Activated CD8-positive, alpha-beta T cell treated with anti-CD3 and anti-CD28 coated beads for 36 hours (primary cell): Measurements from ENCODE around the gene LIMA1. TPM values are rescaled to one million over a fixed set of nuclear protein-coding genes. Genes with fewer than 3 reads are reported as not detected.

Experiments used
- ATAC-seq: fragments of 200-7000 bp; cut with Tn5 transposase; one replicate; pipeline ENCODE4 v1.10.0; 2021; ENCODE audit warnings: mild to moderate bottlenecking, moderate library complexity
- CTCF ChIA-PET: fragments of 350-600 bp; sonication (Branson Sonifier 250); formaldehyde crosslinking; loops from one replicate; lab custom pipeline; 2021; ENCODE audit warnings: antibody characterized with exemption; lab: Charles Lee
- POLR2A ChIA-PET: fragments of 350-600 bp; sonication (Branson Sonifier 250); formaldehyde crosslinking; loops from one replicate; lab custom pipeline; 2021; ENCODE audit warnings: antibody characterized with exemption; lab: Charles Lee
- DNase-seq: peaks from one replicate; pipeline ENCODE4 v3.0.0-alpha.2; 2020
- H3K27ac Mint-ChIP-seq: one replicate; pipeline ENCODE4 v1.8.0; 2021; ENCODE audit warnings: mild to moderate bottlenecking, mixed read lengths
- H3K27me3 Mint-ChIP-seq: one replicate; pipeline ENCODE4 v1.8.0; 2021; ENCODE audit warnings: mixed read lengths
- H3K36me3 Mint-ChIP-seq: one replicate; pipeline ENCODE4 v1.8.0; 2021; ENCODE audit warnings: low read depth, mixed read lengths
- H3K4me1 Mint-ChIP-seq: one replicate; pipeline ENCODE4 v1.8.0; 2021; ENCODE audit warnings: low read depth, mixed read lengths
- H3K4me3 Mint-ChIP-seq: one replicate; pipeline ENCODE4 v1.8.0; 2021; ENCODE audit warnings: mild to moderate bottlenecking, moderate library complexity, mixed read lengths
- H3K9me3 Mint-ChIP-seq: one replicate; pipeline ENCODE4 v1.8.0; 2021; ENCODE audit warnings: mixed read lengths
- intact Hi-C: fragments of 100-400 bp; cut with micrococcal nuclease; formaldehyde crosslinking; loops from one replicate; pipeline ENCODE4 v1.10.0; 2022
- microRNA-seq: library from miRNA; unstranded; fragments of <30 nt; microRNA quantifications from one replicate; pipeline ENCODE4 v1.2.0, GENCODE V29; 2022; ENCODE audit warnings: borderline microRNAs expressed, borderline replicate concordance
- total RNA-seq, 2 experiments: library from RNA; stranded (reverse); gene quantifications; one replicate each; pipeline ENCODE4 v1.2.3, GENCODE V29; 2021
- TF ChIP-seq, protein P1 (sequence below): fragments of 200-600 bp; IDR thresholded peaks from one replicate; pipeline ENCODE4 v1.8.0; 2022; ENCODE audit warnings: antibody characterized with exemption, mild to moderate bottlenecking

The LIMA1 gene
- total RNA-seq, 2 experiments from 2014 or later: 44.2 to 45.5 TPM

DNA sequence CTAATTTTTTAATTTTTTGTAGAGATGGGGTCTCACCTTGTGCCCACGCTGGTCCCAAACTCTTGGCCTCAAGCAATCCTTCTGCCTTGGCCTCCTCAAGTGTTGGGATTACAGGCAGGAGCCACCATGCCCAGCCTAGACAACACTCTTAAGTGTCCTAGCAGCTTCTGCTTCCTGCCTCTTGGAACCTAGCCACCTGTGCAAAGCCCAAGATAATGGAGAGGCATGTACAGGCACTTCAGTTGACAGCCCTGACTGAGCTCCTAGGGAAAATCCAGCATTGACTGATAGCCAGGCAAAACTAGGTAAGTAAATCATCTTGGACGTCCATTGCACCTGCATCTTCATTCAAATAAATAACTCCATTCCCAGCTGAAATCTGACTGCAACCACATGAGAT lies 155.8 kb downstream of the LIMA1 start:
- peak overlapping the region; percentile 16 for H3K27ac Mint-ChIP-seq

More for the DNA sequence above, 155.8 kb downstream of the LIMA1 start:
- H3K36me3 Mint-ChIP-seq: peaks cover 20% of the 10 kb centered on the region
- ChIA-PET POLR2A (interaction anchor here (0.9 to 1.1 kb wide), 2 partner anchors 14 to 18 kb away, joined by 3 to 4 read pairs; no protein-coding TSS in a partner anchor), CTCF (interaction anchor here (3.7 to 6.7 kb wide), 2 partner anchors 15 to 49 kb away, joined by 24 to 57 read pairs; partner anchors contain the start of gene COX14)
- ATAC-seq (no peak), DNase-seq (no peak)
- TF ChIP-seq, protein P1, sequence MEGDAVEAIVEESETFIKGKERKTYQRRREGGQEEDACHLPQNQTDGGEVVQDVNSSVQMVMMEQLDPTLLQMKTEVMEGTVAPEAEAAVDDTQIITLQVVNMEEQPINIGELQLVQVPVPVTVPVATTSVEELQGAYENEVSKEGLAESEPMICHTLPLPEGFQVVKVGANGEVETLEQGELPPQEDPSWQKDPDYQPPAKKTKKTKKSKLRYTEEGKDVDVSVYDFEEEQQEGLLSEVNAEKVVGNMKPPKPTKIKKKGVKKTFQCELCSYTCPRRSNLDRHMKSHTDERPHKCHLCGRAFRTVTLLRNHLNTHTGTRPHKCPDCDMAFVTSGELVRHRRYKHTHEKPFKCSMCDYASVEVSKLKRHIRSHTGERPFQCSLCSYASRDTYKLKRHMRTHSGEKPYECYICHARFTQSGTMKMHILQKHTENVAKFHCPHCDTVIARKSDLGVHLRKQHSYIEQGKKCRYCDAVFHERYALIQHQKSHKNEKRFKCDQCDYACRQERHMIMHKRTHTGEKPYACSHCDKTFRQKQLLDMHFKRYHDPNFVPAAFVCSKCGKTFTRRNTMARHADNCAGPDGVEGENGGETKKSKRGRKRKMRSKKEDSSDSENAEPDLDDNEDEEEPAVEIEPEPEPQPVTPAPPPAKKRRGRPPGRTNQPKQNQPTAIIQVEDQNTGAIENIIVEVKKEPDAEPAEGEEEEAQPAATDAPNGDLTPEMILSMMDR: no peak
- no peak overlapping the region for H3K4me3 Mint-ChIP-seq
- no peaks in the 10 kb centered on the region for H3K9me3 Mint-ChIP-seq
- no peaks in the 10 kb centered on the region for H3K27me3 Mint-ChIP-seq
- intact Hi-C loops: no loop called here
- H3K4me1 Mint-ChIP-seq: peaks cover 12% of the 10 kb centered on the region

Small RNAs within 50 kb of the gene (microRNA-seq; reads per million reads assigned to microRNA genes)
- 2.4 reads per million for gene MIR1293

Other genes with a start within 250 kb of the LIMA1 start
- 10 to 100 TPM; 14.3 to 17.3 TPM for gene ASIC1, start 225.9 kb downstream of the LIMA1 start, total RNA-seq
- gene SMARCD1, start 198.2 kb downstream of the LIMA1 start, total RNA-seq: 10 to 100 TPM; 47.3 to 55.1 TPM
- gene GPD1, start 179.5 kb downstream of the LIMA1 start, total RNA-seq: under 1 TPM; 0.16 to 0.20 TPM
- 10 to 100 TPM; 43.1 to 51.0 TPM for gene COX14, start 171.3 kb downstream of the LIMA1 start, total RNA-seq
- 10 to 100 TPM; 33.9 to 39.5 TPM for gene CERS5, start 116.2 kb downstream of the LIMA1 start, total RNA-seq
- gene FAM186A, start 113.1 kb upstream of the LIMA1 start, total RNA-seq: not detected
- 10 to 100 TPM; 94.1 to 95.5 TPM for gene LARP4, start 117.4 kb upstream of the LIMA1 start, total RNA-seq
- 10 to 100 TPM; 21.2 to 23.7 TPM for gene DIP2B, start 221.5 kb upstream of the LIMA1 start, total RNA-seq